ENCODE data around the gene PTGDS. TPM values are rescaled to one million over a fixed set of nuclear protein-coding genes. Genes with fewer than 3 reads are reported as not detected.

Gene PTGDS
- total RNA-seq, 1 experiment from 2014 or later: 2.2 TPM

DNA sequence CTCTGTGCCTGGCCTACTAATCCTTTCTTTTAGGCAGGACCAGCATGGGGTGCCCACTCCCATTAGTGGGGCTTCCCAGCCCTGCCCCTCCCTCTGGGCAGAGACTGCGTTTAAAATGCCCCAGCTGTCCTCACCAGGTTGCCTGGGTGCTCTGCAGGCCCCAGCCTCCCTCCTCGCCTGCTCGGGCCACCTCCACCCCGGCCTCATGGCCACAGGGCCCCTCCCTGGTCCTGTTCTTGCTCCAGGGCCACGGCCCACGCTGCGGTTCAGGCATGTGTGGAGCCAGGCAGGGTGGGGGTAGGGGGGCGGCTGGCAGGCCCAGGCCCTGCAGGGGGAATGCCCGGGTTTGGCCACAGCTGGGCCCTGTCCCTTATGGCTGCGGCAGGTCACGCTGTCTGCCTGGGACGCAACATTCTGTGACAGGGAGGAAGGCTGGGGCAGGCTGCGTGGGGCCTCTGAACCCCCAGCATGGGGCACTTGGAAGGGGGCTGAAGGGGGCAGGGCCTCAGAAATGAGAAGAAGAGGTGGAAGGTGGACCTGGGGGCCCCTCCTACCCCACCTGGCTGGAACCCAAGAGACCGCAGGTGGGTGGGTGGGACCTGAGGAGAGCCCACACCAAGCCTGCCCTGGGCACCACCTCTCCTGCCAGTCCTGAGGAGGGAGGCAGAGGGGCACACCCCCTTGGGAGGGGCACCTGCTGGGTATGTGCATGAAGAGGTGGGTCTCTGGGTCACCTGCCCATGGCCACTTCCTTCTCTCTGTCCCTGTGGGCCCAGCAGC is 25.6 kb upstream of the PTGDS start, which contains the start of gene LCN12:
TSS of gene LCN12 (plus strand) at position 733 of the 780 bp plus-strand sequence. CDS start 55 bp downstream, outside the sequence.
- Mint-ChIP-seq H3K27me3 (ENCODE audit: low read depth) (no peaks in the 10 kb centered on the region), H3K4me1 (peaks cover 7% of the 10 kb centered on the region), H3K27ac (no peak within 1 kb of the TSS), H3K4me3 (no peak within 1 kb of the TSS), H3K9me3 (peaks cover 7% of the 10 kb centered on the region), H3K36me3 (no peaks in the 10 kb centered on the region)
- TF ChIP-seq JAZF1 (CRISPR knock-in tag; IDR thresholded peaks at IDR 0.05) (no peak), ZNF317 (CRISPR knock-in tag; IDR thresholded peaks at IDR 0.05; ENCODE audit: borderline replicate concordance, low read depth) (no peak), SMAD3 (CRISPR knock-in tag; IDR thresholded peaks at IDR 0.05; ENCODE audit: borderline replicate concordance) (no peak), GRHL2 (CRISPR knock-in tag; IDR thresholded peaks at IDR 0.05; ENCODE audit: insufficient replicate concordance, severe bottlenecking) (no peak), FOXK1 (CRISPR knock-in tag; IDR thresholded peaks at IDR 0.05) (no peak), EMX1 (CRISPR knock-in tag; IDR thresholded peaks at IDR 0.05) (no peak), TCF7 (CRISPR knock-in tag; IDR thresholded peaks at IDR 0.05; ENCODE audit: low read depth) (no peak), TEAD4 (CRISPR knock-in tag; IDR thresholded peaks at IDR 0.05) (no peak), CREB1 (CRISPR knock-in tag; IDR thresholded peaks at IDR 0.05) (no peak), SOX15 (CRISPR knock-in tag; IDR thresholded peaks at IDR 0.05) (no peak), ESRRA (CRISPR knock-in tag; IDR thresholded peaks at IDR 0.05; ENCODE audit: borderline replicate concordance) (no peak), PRRX2 (CRISPR knock-in tag; IDR thresholded peaks at IDR 0.05) (no peak), MXD4 (CRISPR knock-in tag; IDR thresholded peaks at IDR 0.05; ENCODE audit: borderline replicate concordance) (no peak), NR3C1 (CRISPR knock-in tag; conservative IDR thresholded peaks at IDR 0.05; ENCODE audit: low read depth) (no peak)
- TF ChIP-seq, protein P1, sequence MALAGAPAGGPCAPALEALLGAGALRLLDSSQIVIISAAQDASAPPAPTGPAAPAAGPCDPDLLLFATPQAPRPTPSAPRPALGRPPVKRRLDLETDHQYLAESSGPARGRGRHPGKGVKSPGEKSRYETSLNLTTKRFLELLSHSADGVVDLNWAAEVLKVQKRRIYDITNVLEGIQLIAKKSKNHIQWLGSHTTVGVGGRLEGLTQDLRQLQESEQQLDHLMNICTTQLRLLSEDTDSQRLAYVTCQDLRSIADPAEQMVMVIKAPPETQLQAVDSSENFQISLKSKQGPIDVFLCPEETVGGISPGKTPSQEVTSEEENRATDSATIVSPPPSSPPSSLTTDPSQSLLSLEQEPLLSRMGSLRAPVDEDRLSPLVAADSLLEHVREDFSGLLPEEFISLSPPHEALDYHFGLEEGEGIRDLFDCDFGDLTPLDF (CRISPR knock-in tag; IDR thresholded peaks at IDR 0.05): no peak
- TF ChIP-seq, protein P2, sequence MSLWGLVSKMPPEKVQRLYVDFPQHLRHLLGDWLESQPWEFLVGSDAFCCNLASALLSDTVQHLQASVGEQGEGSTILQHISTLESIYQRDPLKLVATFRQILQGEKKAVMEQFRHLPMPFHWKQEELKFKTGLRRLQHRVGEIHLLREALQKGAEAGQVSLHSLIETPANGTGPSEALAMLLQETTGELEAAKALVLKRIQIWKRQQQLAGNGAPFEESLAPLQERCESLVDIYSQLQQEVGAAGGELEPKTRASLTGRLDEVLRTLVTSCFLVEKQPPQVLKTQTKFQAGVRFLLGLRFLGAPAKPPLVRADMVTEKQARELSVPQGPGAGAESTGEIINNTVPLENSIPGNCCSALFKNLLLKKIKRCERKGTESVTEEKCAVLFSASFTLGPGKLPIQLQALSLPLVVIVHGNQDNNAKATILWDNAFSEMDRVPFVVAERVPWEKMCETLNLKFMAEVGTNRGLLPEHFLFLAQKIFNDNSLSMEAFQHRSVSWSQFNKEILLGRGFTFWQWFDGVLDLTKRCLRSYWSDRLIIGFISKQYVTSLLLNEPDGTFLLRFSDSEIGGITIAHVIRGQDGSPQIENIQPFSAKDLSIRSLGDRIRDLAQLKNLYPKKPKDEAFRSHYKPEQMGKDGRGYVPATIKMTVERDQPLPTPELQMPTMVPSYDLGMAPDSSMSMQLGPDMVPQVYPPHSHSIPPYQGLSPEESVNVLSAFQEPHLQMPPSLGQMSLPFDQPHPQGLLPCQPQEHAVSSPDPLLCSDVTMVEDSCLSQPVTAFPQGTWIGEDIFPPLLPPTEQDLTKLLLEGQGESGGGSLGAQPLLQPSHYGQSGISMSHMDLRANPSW (CRISPR knock-in tag; conservative IDR thresholded peaks at IDR 0.05; ENCODE audit: low read depth): no peak
- TF ChIP-seq, protein P3, sequence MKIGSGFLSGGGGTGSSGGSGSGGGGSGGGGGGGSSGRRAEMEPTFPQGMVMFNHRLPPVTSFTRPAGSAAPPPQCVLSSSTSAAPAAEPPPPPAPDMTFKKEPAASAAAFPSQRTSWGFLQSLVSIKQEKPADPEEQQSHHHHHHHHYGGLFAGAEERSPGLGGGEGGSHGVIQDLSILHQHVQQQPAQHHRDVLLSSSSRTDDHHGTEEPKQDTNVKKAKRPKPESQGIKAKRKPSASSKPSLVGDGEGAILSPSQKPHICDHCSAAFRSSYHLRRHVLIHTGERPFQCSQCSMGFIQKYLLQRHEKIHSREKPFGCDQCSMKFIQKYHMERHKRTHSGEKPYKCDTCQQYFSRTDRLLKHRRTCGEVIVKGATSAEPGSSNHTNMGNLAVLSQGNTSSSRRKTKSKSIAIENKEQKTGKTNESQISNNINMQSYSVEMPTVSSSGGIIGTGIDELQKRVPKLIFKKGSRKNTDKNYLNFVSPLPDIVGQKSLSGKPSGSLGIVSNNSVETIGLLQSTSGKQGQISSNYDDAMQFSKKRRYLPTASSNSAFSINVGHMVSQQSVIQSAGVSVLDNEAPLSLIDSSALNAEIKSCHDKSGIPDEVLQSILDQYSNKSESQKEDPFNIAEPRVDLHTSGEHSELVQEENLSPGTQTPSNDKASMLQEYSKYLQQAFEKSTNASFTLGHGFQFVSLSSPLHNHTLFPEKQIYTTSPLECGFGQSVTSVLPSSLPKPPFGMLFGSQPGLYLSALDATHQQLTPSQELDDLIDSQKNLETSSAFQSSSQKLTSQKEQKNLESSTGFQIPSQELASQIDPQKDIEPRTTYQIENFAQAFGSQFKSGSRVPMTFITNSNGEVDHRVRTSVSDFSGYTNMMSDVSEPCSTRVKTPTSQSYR (CRISPR knock-in tag; IDR thresholded peaks at IDR 0.05): no peak
- POLR2A ChIA-PET: no interaction called here
- ATAC-seq (no peak), DNase-seq (ENCODE audit: low spot score) (no peak)
- CTCF ChIA-PET: interaction anchor here (1.5 to 8.7 kb wide), 4 partner anchors 77 to 98 kb away, joined by 5 to 151 read pairs (median 11); partner anchors contain the start of gene NPDC1

DNA sequence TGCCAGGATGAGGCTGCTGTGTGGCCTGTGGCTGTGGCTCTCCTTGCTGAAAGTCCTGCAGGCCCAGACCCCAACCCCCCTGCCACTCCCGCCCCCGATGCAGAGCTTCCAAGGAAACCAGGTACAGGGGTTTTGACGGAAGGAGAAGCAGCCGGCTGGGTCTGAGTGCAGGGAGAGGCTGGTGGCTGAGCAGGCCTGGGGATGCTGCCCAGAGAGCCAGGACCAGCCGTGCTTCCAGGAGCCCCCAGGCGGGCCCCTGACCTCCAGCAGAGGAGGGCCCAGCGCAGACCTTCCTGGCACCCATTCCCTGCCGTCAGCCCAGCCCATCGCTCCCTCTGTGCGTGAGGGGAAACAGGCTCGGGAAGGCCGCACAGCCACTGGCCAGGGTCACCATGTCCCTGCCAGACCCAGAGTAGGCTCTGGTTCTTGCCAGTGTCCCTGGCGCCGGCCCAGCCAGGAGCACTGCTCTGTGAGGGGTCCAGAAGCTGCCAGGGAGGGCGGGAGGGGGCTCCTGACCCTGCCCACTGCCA is 24.9 kb upstream of the PTGDS start:
- Mint-ChIP-seq H3K36me3 (no peaks in the 10 kb centered on the region), H3K27me3 (ENCODE audit: low read depth) (no peaks in the 10 kb centered on the region), H3K27ac (no peak overlapping the region), H3K9me3 (peaks cover 9% of the 10 kb centered on the region), H3K4me1 (peaks cover 4% of the 10 kb centered on the region), H3K4me3 (no peak overlapping the region)
- ChIA-PET POLR2A (no interaction called here), CTCF (interaction anchor here (0.5 to 1.7 kb wide), 6 partner anchors 22 to 132 kb away, joined by 3 to 8 read pairs (median 4); partner anchors contain the start of gene NPDC1)
- DNase-seq (ENCODE audit: low spot score) (no peak), ATAC-seq (no peak)
- TF ChIP-seq, protein P4, sequence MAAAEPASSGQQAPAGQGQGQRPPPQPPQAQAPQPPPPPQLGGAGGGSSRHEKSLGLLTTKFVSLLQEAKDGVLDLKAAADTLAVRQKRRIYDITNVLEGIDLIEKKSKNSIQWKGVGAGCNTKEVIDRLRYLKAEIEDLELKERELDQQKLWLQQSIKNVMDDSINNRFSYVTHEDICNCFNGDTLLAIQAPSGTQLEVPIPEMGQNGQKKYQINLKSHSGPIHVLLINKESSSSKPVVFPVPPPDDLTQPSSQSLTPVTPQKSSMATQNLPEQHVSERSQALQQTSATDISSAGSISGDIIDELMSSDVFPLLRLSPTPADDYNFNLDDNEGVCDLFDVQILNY (CRISPR knock-in tag; IDR thresholded peaks at IDR 0.05): no peak
- TF ChIP-seq, protein P5, sequence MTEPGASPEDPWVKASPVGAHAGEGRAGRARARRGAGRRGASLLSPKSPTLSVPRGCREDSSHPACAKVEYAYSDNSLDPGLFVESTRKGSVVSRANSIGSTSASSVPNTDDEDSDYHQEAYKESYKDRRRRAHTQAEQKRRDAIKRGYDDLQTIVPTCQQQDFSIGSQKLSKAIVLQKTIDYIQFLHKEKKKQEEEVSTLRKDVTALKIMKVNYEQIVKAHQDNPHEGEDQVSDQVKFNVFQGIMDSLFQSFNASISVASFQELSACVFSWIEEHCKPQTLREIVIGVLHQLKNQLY (CRISPR knock-in tag; IDR thresholded peaks at IDR 0.05): no peak
- TF ChIP-seq, protein P6, sequence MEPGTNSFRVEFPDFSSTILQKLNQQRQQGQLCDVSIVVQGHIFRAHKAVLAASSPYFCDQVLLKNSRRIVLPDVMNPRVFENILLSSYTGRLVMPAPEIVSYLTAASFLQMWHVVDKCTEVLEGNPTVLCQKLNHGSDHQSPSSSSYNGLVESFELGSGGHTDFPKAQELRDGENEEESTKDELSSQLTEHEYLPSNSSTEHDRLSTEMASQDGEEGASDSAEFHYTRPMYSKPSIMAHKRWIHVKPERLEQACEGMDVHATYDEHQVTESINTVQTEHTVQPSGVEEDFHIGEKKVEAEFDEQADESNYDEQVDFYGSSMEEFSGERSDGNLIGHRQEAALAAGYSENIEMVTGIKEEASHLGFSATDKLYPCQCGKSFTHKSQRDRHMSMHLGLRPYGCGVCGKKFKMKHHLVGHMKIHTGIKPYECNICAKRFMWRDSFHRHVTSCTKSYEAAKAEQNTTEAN (CRISPR knock-in tag; IDR thresholded peaks at IDR 0.05): no peak
